DOHH2 (cell line): Measurements from ENCODE around the gene CDH16.

Experiments used
- CTCF ChIP-seq: fragments of 200-600 bp; sonication (generic); IDR thresholded peaks from one replicate; pipeline ENCODE4 v1.5.1; 2014; ENCODE audit warnings: antibody characterized with exemption, mild to moderate bottlenecking, low read depth, low read length; ENCODE audit not compliant: poor library complexity, severe bottlenecking
- EZH2phosphoT487 ChIP-seq: fragments of 200-600 bp; sonication (generic); IDR thresholded peaks from 2 replicates; pipeline ENCODE4 v1.6.1; 2017; ENCODE audit warnings: borderline replicate concordance, mild to moderate bottlenecking, antibody characterized with exemption, low read length, moderate library complexity, mixed read lengths

GRCh38 chr16:66911801-66912200, 6.9 kb downstream of the CDH16 start:
- no peak for TF ChIP-seq CTCF
- no peak for TF ChIP-seq EZH2phosphoT487
